KOPT-K1 (cell line): ENCODE data around the gene RHAG.
"Not testable (repeated sequence)": the region's sequence is repeated elsewhere in the genome, so short reads cannot be mapped to it uniquely, and the experiment has no call there.

Experiments
- H3K27ac ChIP-seq: fragments of 200-600 bp; sonication (generic); 2 replicates; pipeline ENCODE4 v1.5.1; 2016; ENCODE audit warnings: antibody characterized with exemption, mild to moderate bottlenecking, low read depth, low read length; ENCODE audit not compliant: poor library complexity, severe bottlenecking
- H3K36me3 ChIP-seq: fragments of 200-600 bp; sonication (generic); 2 replicates; pipeline ENCODE4 v1.5.1; 2017; ENCODE audit warnings: antibody characterized with exemption, mild to moderate bottlenecking, low read length, moderate library complexity; ENCODE audit not compliant: insufficient read depth
- H3K9me3 ChIP-seq: fragments of 200-600 bp; sonication (generic); 2 replicates; pipeline ENCODE4 v1.5.1; 2017; ENCODE audit warnings: antibody characterized with exemption, low read length, mild to moderate bottlenecking; ENCODE audit not compliant: insufficient read depth, poor library complexity, severe bottlenecking

RHAG gene

GRCh38 chr6:49647476-49647875, 10.8 kb upstream of the RHAG start:
- Histone ChIP-seq H3K36me3 (no peaks in the 10 kb centered on the region), H3K27ac (no peak overlapping the region), H3K9me3 (no peaks in the 10 kb centered on the region)

GRCh38 chr6:49646942-49647341, 10.3 kb upstream of the RHAG start:
- Histone ChIP-seq H3K36me3 (no peaks in the 10 kb centered on the region), H3K9me3 (no peaks in the 10 kb centered on the region), H3K27ac (no peak overlapping the region)

GRCh38 chr6:49646130-49646824, 9.6 kb upstream of the RHAG start:
- Histone ChIP-seq H3K27ac (no peak overlapping the region), H3K9me3 (no peaks in the 10 kb centered on the region), H3K36me3 (no peaks in the 10 kb centered on the region)

- no peaks in the 10 kb centered on the region for H3K36me3 ChIP-seq
- H3K27ac ChIP-seq, result no peak overlapping the region
- no peaks in the 10 kb centered on the region for H3K9me3 ChIP-seq
Measured at GRCh38 chr6:49645139-49645538, 8.5 kb upstream of the RHAG start.

GRCh38 chr6:49639177-49639817, 2.7 kb upstream of the RHAG start:
- no peaks in the 10 kb centered on the region for H3K9me3 ChIP-seq
- H3K27ac ChIP-seq, result no peak overlapping the region

GRCh38 chr6:49637350-49637731, 702 bp upstream of the RHAG start:
- no peaks in the 10 kb centered on the region for H3K36me3 ChIP-seq
- H3K9me3 ChIP-seq, result no peaks in the 10 kb centered on the region
- H3K27ac ChIP-seq, result no peak overlapping the region

More at GRCh38 chr6:49639177-49639817, 2.7 kb upstream of the RHAG start:
- no peaks in the 10 kb centered on the region for H3K36me3 ChIP-seq

GRCh38 chr6:49635978-49636712, 494 bp downstream of the RHAG start:
- Histone ChIP-seq H3K36me3 (no peaks in the 10 kb centered on the region), H3K27ac (no peak overlapping the region), H3K9me3 (no peaks in the 10 kb centered on the region)

- Histone ChIP-seq H3K27ac (no peak overlapping the region), H3K36me3 (no peaks in the 10 kb centered on the region)
Measured at GRCh38 chr6:49635480-49635879, 1.2 kb downstream of the RHAG start.

GRCh38 chr6:49634836-49635218, 1.8 kb downstream of the RHAG start:
- Histone ChIP-seq H3K27ac (no peak overlapping the region), H3K36me3 (no peaks in the 10 kb centered on the region), H3K9me3 (no peaks in the 10 kb centered on the region)

More at GRCh38 chr6:49635480-49635879, 1.2 kb downstream of the RHAG start:
- H3K9me3 ChIP-seq, result no peaks in the 10 kb centered on the region

- no peaks in the 10 kb centered on the region for H3K9me3 ChIP-seq
- no peak overlapping the region for H3K27ac ChIP-seq
Measured at GRCh38 chr6:49634092-49634835, 2.4 kb downstream of the RHAG start.

GRCh38 chr6:49633541-49633940, 3.1 kb downstream of the RHAG start:
- H3K36me3 ChIP-seq, result no peaks in the 10 kb centered on the region
- H3K27ac ChIP-seq, result no peak overlapping the region
- no peaks in the 10 kb centered on the region for H3K9me3 ChIP-seq

More at GRCh38 chr6:49634092-49634835, 2.4 kb downstream of the RHAG start:
- no peaks in the 10 kb centered on the region for H3K36me3 ChIP-seq

GRCh38 chr6:49632727-49633126, 3.9 kb downstream of the RHAG start:
- H3K36me3 ChIP-seq, result no peaks in the 10 kb centered on the region
- no peaks in the 10 kb centered on the region for H3K9me3 ChIP-seq
- H3K27ac ChIP-seq, result no peak overlapping the region

- not testable (repeated sequence) for H3K27ac ChIP-seq, H3K9me3 ChIP-seq, H3K36me3 ChIP-seq
Measured at GRCh38 chr6:49629485-49630088, 7.1 kb downstream of the RHAG start.

- Histone ChIP-seq H3K27ac (no peak overlapping the region), H3K9me3 (no peaks in the 10 kb centered on the region), H3K36me3 (no peaks in the 10 kb centered on the region)
Measured at GRCh38 chr6:49626811-49627210, 9.8 kb downstream of the RHAG start.

- Histone ChIP-seq H3K9me3 (no peaks in the 10 kb centered on the region), H3K27ac (no peak overlapping the region), H3K36me3 (no peaks in the 10 kb centered on the region)
Measured at GRCh38 chr6:49618257-49618656, 18.4 kb downstream of the RHAG start.
